ENCODE results near the gene LAMC1. TPM values are rescaled to one million over a fixed set of nuclear protein-coding genes. Genes with fewer than 3 reads are reported as not detected.

Gene LAMC1
- total and polyA plus RNA-seq, 2 of the 4 experiments (the other 2 are of a cell fraction): 249 to 394 TPM

GRCh38 chr1:183180218-183180617 lies 157.0 kb downstream of the LAMC1 start:
- no peak overlapping the region for H2AK5ac ChIP-seq (ENCODE audit: low read depth, low read length)
- H3K27ac ChIP-seq (ENCODE audit: insufficient read depth, low read length): peak overlapping the region; percentile 18
- in situ Hi-C loops (cut with MboI; ENCODE audit: low sequenced_read_pairs): no loop called here
- H4K20me1 ChIP-seq (ENCODE audit: insufficient read depth, low read length): no peaks in the 10 kb centered on the region
- POLR2A ChIA-PET (ENCODE audit: unreplicated experiment): no interaction called here
- dilution Hi-C loops (cut with HindIII; ENCODE audit: low sequenced_read_pairs, unreplicated experiment): no loop called here
- ATAC-seq (ENCODE audit: low read depth) (peak; percentile 67), DNase-seq (peak; percentile 85)
- peak overlapping the region; percentile 7 for H2AK9ac ChIP-seq (replicated peaks; ENCODE audit: low read depth, low read length, poor library complexity)
- H4K91ac ChIP-seq (ENCODE audit: insufficient read depth, low read depth, low read length): peak overlapping the region; percentile 82
- peak overlapping the region; percentile 5 for H4K5ac ChIP-seq (ENCODE audit: low read depth, low read length)
- H3K4me2 ChIP-seq (ENCODE audit: low read depth, low read length): no peak overlapping the region
- no peaks in the 10 kb centered on the region for H3K27me3 ChIP-seq (ENCODE audit: control insufficient read depth, insufficient read depth, low read length)
- TF ChIP-seq MXI1 (IDR thresholded peaks at IDR 0.05; ENCODE audit: borderline replicate concordance, low read depth, low read length) (no peak), CTCF (conservative IDR thresholded peaks at IDR 0.05; ENCODE audit: low read depth, low read length) (no peak), SMC3 (IDR thresholded peaks at IDR 0.05; ENCODE audit: low read depth, low read length) (no peak), NFE2L2 (IDR thresholded peaks at IDR 0.05; ENCODE audit: low read depth, low read length) (no peak), CEBPB (IDR thresholded peaks at IDR 0.05; ENCODE audit: low read depth, low read length) (no peak), MAFK (IDR thresholded peaks at IDR 0.05; ENCODE audit: low read depth, low read length) (no peak), RCOR1 (IDR thresholded peaks at IDR 0.05; ENCODE audit: insufficient replicate concordance, low read length) (no peak), RAD21 (IDR thresholded peaks at IDR 0.05; ENCODE audit: low read length) (no peak), BHLHE40 (IDR thresholded peaks at IDR 0.05; ENCODE audit: low read depth, low read length) (no peak)
- TF ChIP-seq, protein P1, sequence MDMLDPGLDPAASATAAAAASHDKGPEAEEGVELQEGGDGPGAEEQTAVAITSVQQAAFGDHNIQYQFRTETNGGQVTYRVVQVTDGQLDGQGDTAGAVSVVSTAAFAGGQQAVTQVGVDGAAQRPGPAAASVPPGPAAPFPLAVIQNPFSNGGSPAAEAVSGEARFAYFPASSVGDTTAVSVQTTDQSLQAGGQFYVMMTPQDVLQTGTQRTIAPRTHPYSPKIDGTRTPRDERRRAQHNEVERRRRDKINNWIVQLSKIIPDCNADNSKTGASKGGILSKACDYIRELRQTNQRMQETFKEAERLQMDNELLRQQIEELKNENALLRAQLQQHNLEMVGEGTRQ (IDR thresholded peaks at IDR 0.05; ENCODE audit: low read depth, low read length): no peak
- peaks cover 10% of the 10 kb centered on the region for H3K4me1 ChIP-seq (ENCODE audit: control insufficient read depth, insufficient read depth, low read length)
- WGBS, 2 experiments (ENCODE audit: extremely low coverage in 2 of 2, insufficient read length in 1 of 2): 6% methylated on average over 2 of the region's 3 CpGs; no CpG with 5 or more reads in 1 of the 2 experiments
- H4K8ac ChIP-seq (ENCODE audit: low read depth in 2 of 2, low read length in 2 of 2): peak overlapping the region; percentile 46 to 84
- H3K23ac ChIP-seq (ENCODE audit: low read depth, low read length): peak overlapping the region; percentile 77
- H2BK20ac ChIP-seq (ENCODE audit: low read depth, low read length): peak overlapping the region; percentile 88
- peak overlapping the region; percentile 88; the same call in 2 of the 3 replicates for H2BK15ac ChIP-seq (ENCODE audit: low read depth, low read length)
- 0 out of 2 replicates have a peak overlapping the region, but pooled peaks have one; percentile 6 for H3K9ac ChIP-seq (ENCODE audit: low read depth, low read length)
- peak overlapping the region; percentile 80 for H3K14ac ChIP-seq (replicated peaks; ENCODE audit: low read depth, low read length)
- H3K4me3 ChIP-seq (ENCODE audit: insufficient read depth, low read depth, low read length): no peak overlapping the region
- CTCF ChIA-PET: interaction anchor here (0.5 kb wide), 1 partner anchor 12 kb away, joined by 3 read pairs; no protein-coding TSS in a partner anchor
- peak overlapping the region; percentile 89 for H3K4ac ChIP-seq (ENCODE audit: low read depth, low read length)
- peak overlapping the region; percentile 35 for H3K18ac ChIP-seq (ENCODE audit: low read depth, low read length)
- H2BK5ac ChIP-seq (ENCODE audit: low read depth, low read length, poor library complexity, severe bottlenecking): peak overlapping the region; percentile 32
- H3K9me3 ChIP-seq (ENCODE audit: control insufficient read depth, insufficient read depth, low read length): no peaks in the 10 kb centered on the region
- no peaks in the 10 kb centered on the region for H3K79me1 ChIP-seq (ENCODE audit: low read depth in 1 of 2, low read length in 2 of 2)
- peak overlapping the region; percentile 86 for H3K56ac ChIP-seq (ENCODE audit: extremely low read depth, insufficient read depth, low read length)
- no TSS peak for BruUV-seq (replicated peaks)
- H2BK120ac ChIP-seq (ENCODE audit: low read depth, low read length): peak overlapping the region; percentile 95
- no peaks in the 10 kb centered on the region for H3K36me3 ChIP-seq (ENCODE audit: control insufficient read depth, insufficient read depth, low read length)
- intact Hi-C loops (cut with micrococcal nuclease): no loop called here
- H3K9me1 ChIP-seq (ENCODE audit: insufficient read depth, low read length): peaks cover 7% of the 10 kb centered on the region
- H2AFZ ChIP-seq (replicated peaks; ENCODE audit: low read length, poor library complexity): peak overlapping the region; percentile 80

Data from IMR-90 (cell line).